ENCODE measurements around the gene DGKB.

DNA sequence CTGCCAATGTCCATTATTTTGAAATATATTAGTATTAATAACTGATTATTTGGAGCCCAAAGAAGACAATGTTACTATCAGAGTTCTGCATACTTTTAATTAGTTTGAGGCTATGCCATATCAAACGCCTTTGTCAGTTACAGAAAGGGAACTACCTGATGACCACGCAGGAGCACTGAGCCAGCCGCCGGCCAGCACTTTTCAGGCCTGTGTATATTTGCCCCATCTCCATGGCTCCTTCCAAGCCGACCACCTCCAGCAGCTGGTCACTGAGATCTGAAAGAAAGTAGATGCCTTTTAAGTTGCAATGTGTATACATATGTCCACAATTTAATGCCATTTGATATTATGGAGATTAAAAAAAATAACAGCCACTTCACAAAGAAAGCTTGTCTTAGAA, 724.7 kb downstream of the DGKB start:
- TF ChIP-seq, protein P1, sequence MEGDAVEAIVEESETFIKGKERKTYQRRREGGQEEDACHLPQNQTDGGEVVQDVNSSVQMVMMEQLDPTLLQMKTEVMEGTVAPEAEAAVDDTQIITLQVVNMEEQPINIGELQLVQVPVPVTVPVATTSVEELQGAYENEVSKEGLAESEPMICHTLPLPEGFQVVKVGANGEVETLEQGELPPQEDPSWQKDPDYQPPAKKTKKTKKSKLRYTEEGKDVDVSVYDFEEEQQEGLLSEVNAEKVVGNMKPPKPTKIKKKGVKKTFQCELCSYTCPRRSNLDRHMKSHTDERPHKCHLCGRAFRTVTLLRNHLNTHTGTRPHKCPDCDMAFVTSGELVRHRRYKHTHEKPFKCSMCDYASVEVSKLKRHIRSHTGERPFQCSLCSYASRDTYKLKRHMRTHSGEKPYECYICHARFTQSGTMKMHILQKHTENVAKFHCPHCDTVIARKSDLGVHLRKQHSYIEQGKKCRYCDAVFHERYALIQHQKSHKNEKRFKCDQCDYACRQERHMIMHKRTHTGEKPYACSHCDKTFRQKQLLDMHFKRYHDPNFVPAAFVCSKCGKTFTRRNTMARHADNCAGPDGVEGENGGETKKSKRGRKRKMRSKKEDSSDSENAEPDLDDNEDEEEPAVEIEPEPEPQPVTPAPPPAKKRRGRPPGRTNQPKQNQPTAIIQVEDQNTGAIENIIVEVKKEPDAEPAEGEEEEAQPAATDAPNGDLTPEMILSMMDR (IDR thresholded peaks at IDR 0.05): no peak
- TF ChIP-seq POLR2AphosphoS5 (IDR thresholded peaks at IDR 0.05) (no peak), POLR2A (IDR thresholded peaks at IDR 0.05) (no peak)

Measured in gastroesophageal sphincter (tissue), 3 donors.